IPS DF 4.7 (cell line): Measurements from ENCODE around the gene LIN28B.
"Not testable (repeated sequence)": the region's sequence is repeated elsewhere in the genome, so short reads cannot be mapped to it uniquely, and the experiment has no call there.

Experiments used
- DNase-seq: peaks from one replicate; pipeline ENCODE4 v3.0.0-alpha.2; 2013; ENCODE audit warnings: low spot score; ENCODE audit errors: extremely low read depth

The LIN28B gene

GRCh38 chr6:104955927-104956730 lies 778 bp upstream of the LIN28B start:
- no peak for DNase-seq

- no peak for DNase-seq
Observed at GRCh38 chr6:104957301-104958177, 632 bp downstream of the LIN28B start.

GRCh38 chr6:104958178-104959025 lies 1.5 kb downstream of the LIN28B start:
- DNase-seq: no peak

GRCh38 chr6:104959026-104959858 lies 2.3 kb downstream of the LIN28B start:
- no peak for DNase-seq

GRCh38 chr6:104969108-104969507 lies 12.2 kb downstream of the LIN28B start:
- DNase-seq: no peak

- DNase-seq: no peak
Observed at GRCh38 chr6:104969785-104970581, 13.1 kb downstream of the LIN28B start.

- DNase-seq: no peak
Observed at GRCh38 chr6:104973404-104973803, 16.5 kb downstream of the LIN28B start.

- no peak for DNase-seq
Observed at GRCh38 chr6:104983296-104983695, 26.4 kb downstream of the LIN28B start.

GRCh38 chr6:104983776-104984175 lies 26.9 kb downstream of the LIN28B start:
- DNase-seq: no peak

GRCh38 chr6:104984831-104985230 lies 27.9 kb downstream of the LIN28B start:
- no peak for DNase-seq

- DNase-seq: not testable (repeated sequence)
Observed at GRCh38 chr6:104985875-104986274, 29.0 kb downstream of the LIN28B start.

- DNase-seq: no peak
Observed at GRCh38 chr6:104986625-104987024, 29.7 kb downstream of the LIN28B start.

GRCh38 chr6:104987218-104987617 lies 30.3 kb downstream of the LIN28B start:
- DNase-seq: no peak

- DNase-seq: no peak
Observed at GRCh38 chr6:104990085-104990484, 33.2 kb downstream of the LIN28B start.

- DNase-seq: not testable (repeated sequence)
Observed at GRCh38 chr6:104991062-104991461, 34.2 kb downstream of the LIN28B start.

- not testable (repeated sequence) for DNase-seq
Observed at GRCh38 chr6:104993576-104993975, 36.7 kb downstream of the LIN28B start.

GRCh38 chr6:104995989-104996617 lies 39.2 kb downstream of the LIN28B start:
- no peak for DNase-seq

- no peak for DNase-seq
Observed at GRCh38 chr6:105001063-105001462, 44.2 kb downstream of the LIN28B start.

- no peak for DNase-seq
Observed at GRCh38 chr6:105001906-105002305, 45.0 kb downstream of the LIN28B start.
